ENCODE measurements around the gene LDLRAP1.

LDLRAP1 gene

GRCh38 chr1:25568834-25569596 lies 25.6 kb downstream of the LDLRAP1 start:
- TF ChIP-seq, protein P1, sequence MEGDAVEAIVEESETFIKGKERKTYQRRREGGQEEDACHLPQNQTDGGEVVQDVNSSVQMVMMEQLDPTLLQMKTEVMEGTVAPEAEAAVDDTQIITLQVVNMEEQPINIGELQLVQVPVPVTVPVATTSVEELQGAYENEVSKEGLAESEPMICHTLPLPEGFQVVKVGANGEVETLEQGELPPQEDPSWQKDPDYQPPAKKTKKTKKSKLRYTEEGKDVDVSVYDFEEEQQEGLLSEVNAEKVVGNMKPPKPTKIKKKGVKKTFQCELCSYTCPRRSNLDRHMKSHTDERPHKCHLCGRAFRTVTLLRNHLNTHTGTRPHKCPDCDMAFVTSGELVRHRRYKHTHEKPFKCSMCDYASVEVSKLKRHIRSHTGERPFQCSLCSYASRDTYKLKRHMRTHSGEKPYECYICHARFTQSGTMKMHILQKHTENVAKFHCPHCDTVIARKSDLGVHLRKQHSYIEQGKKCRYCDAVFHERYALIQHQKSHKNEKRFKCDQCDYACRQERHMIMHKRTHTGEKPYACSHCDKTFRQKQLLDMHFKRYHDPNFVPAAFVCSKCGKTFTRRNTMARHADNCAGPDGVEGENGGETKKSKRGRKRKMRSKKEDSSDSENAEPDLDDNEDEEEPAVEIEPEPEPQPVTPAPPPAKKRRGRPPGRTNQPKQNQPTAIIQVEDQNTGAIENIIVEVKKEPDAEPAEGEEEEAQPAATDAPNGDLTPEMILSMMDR (IDR thresholded peaks at IDR 0.05; ENCODE audit: control extremely low read depth, extremely low read depth, low read depth, missing control alignments), result no peak
- POLR2A ChIA-PET, result no interaction called here
- no peak for DNase-seq (ENCODE audit: extremely low spot score)
- CTCF ChIA-PET, result interaction anchor here (1.2 kb wide), 1 partner anchor 11 kb away, joined by 3 read pairs; no protein-coding TSS in a partner anchor

- ChIA-PET POLR2A (no interaction called here), CTCF (interaction anchor here (1.2 to 4.1 kb wide), 2 partner anchors 10 to 14 kb away, joined by 3 to 34 read pairs; no protein-coding TSS in a partner anchor)
- no peak for DNase-seq (ENCODE audit: extremely low spot score)
- TF ChIP-seq, protein P1 (IDR thresholded peaks at IDR 0.05; ENCODE audit: control extremely low read depth, extremely low read depth, low read depth, missing control alignments), result no peak
These were observed 26.4 kb downstream of the LDLRAP1 start for GRCh38 chr1:25569597-25570396.

- DNase-seq (ENCODE audit: extremely low spot score), result no peak
- ChIA-PET CTCF (interaction anchor here (3.3 to 4.1 kb wide), 2 partner anchors 12 to 15 kb away, joined by 25 to 34 read pairs; no protein-coding TSS in a partner anchor), POLR2A (no interaction called here)
- TF ChIP-seq, protein P1 (IDR thresholded peaks at IDR 0.05; ENCODE audit: control extremely low read depth, extremely low read depth, low read depth, missing control alignments), result no peak
These were observed 27.6 kb downstream of the LDLRAP1 start for GRCh38 chr1:25570798-25571521.

DNA sequence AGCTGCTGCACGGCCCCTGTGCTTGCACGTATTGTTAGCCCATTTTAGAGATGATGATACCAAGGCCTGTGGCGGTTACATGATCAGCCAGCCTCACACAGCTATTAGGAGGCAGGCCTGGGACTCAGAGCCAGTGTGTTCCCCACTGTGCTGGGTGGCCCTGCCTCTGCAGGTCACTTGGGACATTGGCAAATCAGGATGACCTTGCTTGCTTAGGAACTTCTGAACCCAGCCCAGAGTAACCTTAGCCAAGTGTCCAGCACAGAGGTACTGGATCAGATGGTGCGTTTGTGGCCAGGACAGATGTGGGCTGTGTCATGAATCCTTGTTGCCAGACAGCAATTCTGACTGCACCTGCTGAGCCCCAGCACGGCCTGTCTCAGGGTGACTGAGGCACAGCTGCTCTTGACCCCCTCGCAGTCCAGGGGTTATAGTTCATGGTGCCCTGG lies 28.1 kb downstream of the LDLRAP1 start:
- ChIA-PET CTCF (interaction anchor here (1.3 to 4.1 kb wide), 5 partner anchors 11 to 47 kb away, joined by 5 to 34 read pairs (median 9); no protein-coding TSS in a partner anchor), POLR2A (no interaction called here)
- DNase-seq (ENCODE audit: extremely low spot score), result no peak
- TF ChIP-seq, protein P1 (IDR thresholded peaks at IDR 0.05; ENCODE audit: control extremely low read depth, extremely low read depth, low read depth, missing control alignments), result no peak

- TF ChIP-seq, protein P1 (IDR thresholded peaks at IDR 0.05; ENCODE audit: control extremely low read depth, extremely low read depth, low read depth, missing control alignments), result no peak
- no peak for DNase-seq (ENCODE audit: extremely low spot score)
These were observed 28.7 kb downstream of the LDLRAP1 start for GRCh38 chr1:25572107-25572506.

More at GRCh38 chr1:25572107-25572506, 28.7 kb downstream of the LDLRAP1 start:
- CTCF ChIA-PET, result interaction anchor here (0.8 to 4.1 kb wide), 11 partner anchors 10 to 46 kb away, joined by 3 to 34 read pairs (median 4); no protein-coding TSS in a partner anchor
- POLR2A ChIA-PET, result no interaction called here
